C4-2B (cell line): ENCODE results near the gene FBXO17.

ENCODE experiments used
- H3K27ac ChIP-seq: fragments of 450-650 bp; 2 replicates; pipeline ENCODE4 v1.5.1; 2017
- ZFX ChIP-seq: fragments of 450-650 bp; IDR thresholded peaks from 2 replicates; pipeline ENCODE4 v1.6.1; 2017
- TF ChIP-seq, protein P1 (sequence below): fragments of 450-650 bp; conservative IDR thresholded peaks from 2 replicates; pipeline ENCODE4 v1.5.1; 2017; ENCODE audit warnings: mild to moderate bottlenecking

Gene FBXO17

GRCh38 chr19:38922482-38922881, 53.1 kb downstream of the FBXO17 start:
- TF ChIP-seq, protein P1, sequence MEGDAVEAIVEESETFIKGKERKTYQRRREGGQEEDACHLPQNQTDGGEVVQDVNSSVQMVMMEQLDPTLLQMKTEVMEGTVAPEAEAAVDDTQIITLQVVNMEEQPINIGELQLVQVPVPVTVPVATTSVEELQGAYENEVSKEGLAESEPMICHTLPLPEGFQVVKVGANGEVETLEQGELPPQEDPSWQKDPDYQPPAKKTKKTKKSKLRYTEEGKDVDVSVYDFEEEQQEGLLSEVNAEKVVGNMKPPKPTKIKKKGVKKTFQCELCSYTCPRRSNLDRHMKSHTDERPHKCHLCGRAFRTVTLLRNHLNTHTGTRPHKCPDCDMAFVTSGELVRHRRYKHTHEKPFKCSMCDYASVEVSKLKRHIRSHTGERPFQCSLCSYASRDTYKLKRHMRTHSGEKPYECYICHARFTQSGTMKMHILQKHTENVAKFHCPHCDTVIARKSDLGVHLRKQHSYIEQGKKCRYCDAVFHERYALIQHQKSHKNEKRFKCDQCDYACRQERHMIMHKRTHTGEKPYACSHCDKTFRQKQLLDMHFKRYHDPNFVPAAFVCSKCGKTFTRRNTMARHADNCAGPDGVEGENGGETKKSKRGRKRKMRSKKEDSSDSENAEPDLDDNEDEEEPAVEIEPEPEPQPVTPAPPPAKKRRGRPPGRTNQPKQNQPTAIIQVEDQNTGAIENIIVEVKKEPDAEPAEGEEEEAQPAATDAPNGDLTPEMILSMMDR, result no peak
- no peak for TF ChIP-seq ZFX
- no peak overlapping the region for H3K27ac ChIP-seq

GRCh38 chr19:38921420-38922274, 53.9 kb downstream of the FBXO17 start:
- TF ChIP-seq, protein P1, result no peak
- no peak for TF ChIP-seq ZFX
- no peak overlapping the region for H3K27ac ChIP-seq

DNA sequence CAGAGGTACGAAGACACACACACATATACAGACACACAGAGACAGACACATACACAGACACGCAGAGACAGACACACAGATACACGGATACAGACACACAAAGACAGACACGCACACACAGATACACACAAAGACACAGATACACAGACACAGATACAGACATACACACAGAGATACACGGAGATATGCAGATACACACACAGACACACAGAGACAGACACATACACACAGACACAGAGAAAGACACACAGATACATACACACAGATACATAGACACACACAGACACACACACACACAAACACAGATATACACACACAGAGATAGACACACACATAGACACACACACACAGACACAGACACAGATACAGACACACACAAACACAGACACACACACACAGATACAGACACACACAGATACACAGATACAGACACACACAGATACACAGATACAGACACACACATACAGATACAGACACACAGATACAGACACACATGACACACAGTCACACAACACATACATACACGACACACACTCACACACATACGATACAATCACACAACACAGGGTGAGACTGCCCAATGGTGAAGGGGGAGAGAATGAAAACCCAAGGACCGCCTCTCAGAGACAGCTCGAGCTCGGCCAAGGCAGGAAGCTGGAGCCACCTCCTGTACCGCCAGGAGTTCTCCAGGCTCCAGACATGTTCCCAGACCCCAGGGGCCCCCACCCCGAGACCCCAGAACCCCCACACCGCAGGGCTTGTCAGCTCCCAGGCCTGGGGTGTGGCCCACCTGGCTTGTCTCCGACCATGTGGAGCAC, 54.7 kb downstream of the FBXO17 start:
- TF ChIP-seq, protein P1, result no peak
- TF ChIP-seq ZFX, result no peak
- H3K27ac ChIP-seq, result no peak overlapping the region

DNA sequence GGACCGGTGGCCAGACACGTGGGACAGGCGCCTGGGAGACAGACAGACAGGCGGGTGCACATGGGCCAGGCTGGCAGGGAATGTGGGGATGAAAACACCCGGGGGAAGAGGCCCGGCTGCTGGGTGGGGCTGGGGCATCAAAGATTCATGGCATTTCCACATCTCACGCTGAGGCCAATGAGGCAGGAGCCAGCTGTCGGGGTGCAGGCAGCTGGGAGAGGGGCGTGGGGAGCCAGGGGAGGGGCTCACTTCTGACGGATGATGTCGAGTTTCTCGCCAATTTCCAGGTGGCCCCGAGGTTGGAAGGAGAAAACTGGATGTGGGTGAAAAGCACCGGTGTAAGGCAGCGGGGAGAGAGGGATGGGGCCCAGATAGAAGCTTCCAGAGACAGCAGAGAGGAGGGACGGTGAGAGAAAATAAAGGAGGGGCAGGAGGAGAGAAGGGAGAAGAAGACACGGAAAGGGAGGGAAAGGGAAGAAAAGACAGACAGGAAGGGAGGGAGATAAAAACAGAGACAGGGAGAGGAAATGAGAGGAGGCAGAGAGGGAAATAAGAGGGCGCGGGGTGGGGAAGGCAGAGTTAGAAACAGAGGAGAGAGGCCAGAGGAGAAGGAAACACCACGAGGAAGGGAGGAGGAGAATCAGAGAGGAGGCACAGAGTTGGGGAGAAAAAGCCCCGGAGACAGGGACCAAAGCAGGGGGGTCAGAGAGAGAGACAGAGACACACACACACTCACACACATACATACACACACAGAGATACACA, 55.5 kb downstream of the FBXO17 start:
- TF ChIP-seq, protein P1, result no peak
- no peak for TF ChIP-seq ZFX
- H3K27ac ChIP-seq, result no peak overlapping the region

- no peak overlapping the region for H3K27ac ChIP-seq
- TF ChIP-seq, protein P1, result no peak
- TF ChIP-seq ZFX, result no peak
These were observed 57.0 kb downstream of the FBXO17 start for GRCh38 chr19:38918526-38918925.

DNA sequence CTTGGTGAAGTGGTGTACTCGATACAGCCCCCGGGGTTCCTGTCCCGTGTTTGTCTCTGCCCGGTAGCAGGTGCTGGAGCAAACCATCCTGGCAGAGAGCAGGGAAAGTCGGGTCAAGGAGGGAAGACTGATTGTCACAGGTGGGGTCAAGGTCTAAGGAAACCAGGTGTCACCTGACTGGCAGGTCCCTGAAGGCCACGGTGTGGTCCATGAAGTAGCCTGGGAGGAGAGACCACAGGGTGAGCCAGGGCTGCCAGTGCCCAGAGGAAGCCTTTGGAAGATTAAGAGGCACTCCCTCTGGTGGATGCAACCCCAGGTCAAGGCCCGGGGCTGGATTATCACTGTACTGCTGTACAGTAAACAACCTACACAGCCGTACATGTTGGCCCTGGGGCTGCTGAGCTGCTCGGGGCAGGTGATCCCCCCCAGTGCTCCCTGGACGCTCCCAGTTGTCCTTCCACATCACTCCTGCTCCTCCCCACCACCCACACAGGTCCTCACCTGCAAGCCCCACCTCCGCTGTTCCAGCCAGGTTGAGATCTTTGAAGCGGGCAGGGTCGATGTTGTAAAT, 57.5 kb downstream of the FBXO17 start:
- TF ChIP-seq, protein P1, result no peak
- TF ChIP-seq ZFX, result no peak
- H3K27ac ChIP-seq, result no peak overlapping the region
